Measurements from ENCODE around the gene TGM1.

DNA sequence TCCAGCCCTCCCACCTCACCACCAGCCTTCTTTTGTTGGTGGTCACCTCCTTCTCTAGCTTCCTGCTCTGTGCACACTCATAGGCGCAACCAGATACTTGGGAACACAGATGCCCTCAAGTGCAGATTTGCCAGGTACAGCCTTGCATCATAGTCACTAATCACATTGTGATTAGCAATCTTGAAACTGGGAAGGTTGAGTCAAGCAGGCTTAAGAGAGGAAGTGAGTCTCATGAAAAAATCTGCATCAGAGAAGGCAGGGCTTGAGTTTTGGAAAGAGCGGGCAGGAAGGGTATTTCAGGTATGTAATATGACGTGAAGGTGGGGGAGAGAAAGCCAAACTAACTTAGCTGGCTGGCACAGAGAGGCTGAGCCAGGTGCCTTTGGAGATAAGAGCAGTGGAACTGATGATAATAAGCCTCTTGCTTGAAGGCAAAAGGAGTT lies 11.1 kb upstream of the TGM1 start:
- no peak for TF ChIP-seq CTCF (IDR thresholded peaks at IDR 0.05; ENCODE audit: poor library complexity)
- TF ChIP-seq EZH2 (IDR thresholded peaks at IDR 0.05; ENCODE audit: borderline replicate concordance), result no peak
- TF ChIP-seq EZH2phosphoT487 (IDR thresholded peaks at IDR 0.05; ENCODE audit: low read depth, severe bottlenecking, unreplicated experiment), result no peak

All from hepatocyte (in vitro differentiated cells).